GM19035 (cell line): ENCODE data around the gene PIGN.
"Not testable (repeated sequence)": the region's sequence is repeated elsewhere in the genome, so short reads cannot be mapped to it uniquely, and the experiment has no call there.

ENCODE experiments used
- ATAC-seq: cut with Tn5 transposase; IDR thresholded peaks from one replicate; pipeline ENCODE4 v1.9.1; 2021; ENCODE audit not compliant: unreplicated experiment

PIGN gene

DNA sequence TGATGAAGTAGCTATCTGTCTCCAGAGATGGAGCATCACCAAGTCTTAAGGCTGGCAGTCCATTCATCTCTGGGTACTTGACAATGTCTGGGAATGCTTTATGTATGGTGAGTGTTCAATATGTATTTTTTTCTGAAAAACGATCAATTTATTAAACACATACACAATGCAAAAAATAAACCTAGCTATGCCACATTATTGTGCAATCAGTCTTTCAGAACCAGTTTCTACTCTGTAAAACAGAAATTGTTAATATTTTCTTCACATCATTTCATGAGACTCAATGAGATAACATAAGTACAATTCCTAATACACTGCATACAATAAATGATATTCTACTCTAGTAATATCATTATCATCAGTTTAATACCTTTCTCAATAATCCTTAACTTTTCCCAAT is 122.5 kb downstream of the PIGN start:
- ATAC-seq = no peak

DNA sequence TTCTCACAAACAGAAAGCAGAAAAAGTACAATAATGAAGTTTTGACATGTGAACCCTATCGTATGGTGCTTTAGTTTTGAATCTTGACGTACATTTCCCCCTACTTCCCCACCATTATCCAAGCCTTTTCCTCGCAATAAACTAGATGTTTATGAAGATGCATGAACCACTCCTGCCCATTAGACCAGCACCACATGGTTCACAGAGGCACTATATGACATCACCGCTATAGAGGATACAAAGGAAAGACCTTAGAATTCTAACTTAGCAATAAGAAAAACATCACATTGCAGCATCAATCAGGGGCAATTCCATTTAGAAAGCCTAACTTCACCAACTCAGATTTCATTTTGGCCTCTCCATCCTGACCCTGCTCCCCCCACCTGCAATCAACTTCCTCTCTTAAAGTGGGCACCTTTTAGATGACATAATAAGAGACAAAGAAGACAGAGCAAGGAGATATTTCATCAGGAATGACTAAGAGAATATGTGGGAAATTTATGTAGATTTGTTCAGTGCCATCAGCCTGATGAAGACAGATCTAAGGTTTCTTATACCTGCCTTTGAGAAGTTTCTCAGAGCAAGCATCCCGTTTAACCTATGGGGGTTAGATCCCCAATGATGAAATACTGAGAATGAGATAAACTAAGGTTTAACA is 124.9 kb downstream of the PIGN start:
- ATAC-seq = no peak

DNA sequence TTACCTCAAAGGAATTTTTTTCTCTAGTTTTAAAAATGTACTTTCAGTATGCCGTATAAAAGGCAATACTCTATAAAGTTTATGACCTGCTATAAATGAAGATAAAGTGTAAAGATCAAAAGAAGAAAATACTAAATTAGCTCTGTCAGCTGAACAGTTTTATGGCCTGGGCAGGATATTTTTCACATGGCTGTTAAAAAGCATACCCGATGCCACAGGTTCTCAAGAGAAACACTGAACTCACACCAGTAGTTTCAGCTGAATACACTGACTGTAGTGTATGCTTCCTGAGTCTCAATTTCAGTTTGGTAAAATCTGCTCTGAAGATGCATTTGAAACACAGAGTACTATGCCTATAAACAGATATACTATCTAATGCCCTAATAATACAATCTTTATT is 126.0 kb downstream of the PIGN start:
- no peak for ATAC-seq

DNA sequence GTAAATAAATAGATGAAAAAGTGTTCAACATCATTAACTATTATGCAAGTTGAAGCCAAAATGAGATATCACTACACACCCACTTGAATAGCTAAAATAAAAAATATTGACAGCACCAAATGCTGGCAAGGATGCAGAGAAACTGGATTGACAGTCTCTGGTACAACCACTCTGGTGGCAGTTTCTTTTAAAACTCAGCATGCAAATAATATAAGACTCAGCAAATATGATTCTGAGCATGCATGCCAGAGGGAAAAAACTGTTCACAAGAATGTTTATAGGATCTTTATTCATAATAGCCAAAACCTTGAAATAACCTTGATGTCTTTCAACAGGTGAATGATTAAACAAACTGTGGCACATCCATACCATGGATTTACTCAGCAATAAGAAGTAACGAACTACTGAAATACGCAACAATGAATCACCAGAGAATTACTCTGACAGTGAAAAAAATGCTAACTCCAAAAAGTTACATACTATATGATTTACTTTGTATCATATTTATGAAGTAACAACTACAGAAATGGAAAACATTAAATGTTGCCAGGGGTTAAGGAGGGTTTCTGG is 131.8 kb downstream of the PIGN start:
- ATAC-seq = no peak

DNA sequence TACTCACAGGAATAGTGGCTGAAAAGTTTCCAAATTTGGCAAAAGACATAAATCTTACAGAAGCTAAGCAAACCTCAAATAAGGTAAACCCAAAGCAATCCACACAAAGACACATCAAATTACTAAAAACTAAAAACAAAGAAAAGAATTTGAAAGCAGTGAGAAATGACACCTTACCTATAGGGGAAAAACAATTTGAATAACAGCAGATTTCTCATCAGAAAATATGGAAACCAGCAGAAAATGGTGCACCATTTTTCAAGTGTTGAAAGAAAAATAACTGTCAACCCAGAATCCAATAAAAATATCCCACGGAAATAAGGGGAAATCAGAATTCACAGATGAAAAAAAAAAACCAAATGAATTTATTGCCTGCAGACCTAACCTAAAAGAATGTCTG is 138.6 kb downstream of the PIGN start:
- no peak for ATAC-seq

DNA sequence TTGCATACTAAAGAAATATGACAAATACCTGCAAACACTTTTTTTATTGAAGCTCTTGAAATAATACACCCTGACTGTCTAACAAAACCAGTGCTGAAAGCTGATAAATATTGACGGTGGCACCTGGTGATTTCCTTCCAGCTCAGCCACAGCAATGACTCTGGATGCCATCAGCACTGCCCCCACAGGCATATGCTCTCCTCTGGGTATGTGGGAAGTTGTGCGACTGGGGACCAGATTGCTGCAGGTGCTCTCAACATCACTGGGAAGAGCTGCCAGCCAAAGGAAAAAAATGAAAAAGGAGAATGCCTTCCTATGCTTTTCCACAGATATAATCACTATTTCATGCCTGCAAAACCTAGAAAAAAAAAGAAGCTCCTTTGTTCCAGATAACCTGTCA is 141.5 kb downstream of the PIGN start:
- ATAC-seq = no peak

DNA sequence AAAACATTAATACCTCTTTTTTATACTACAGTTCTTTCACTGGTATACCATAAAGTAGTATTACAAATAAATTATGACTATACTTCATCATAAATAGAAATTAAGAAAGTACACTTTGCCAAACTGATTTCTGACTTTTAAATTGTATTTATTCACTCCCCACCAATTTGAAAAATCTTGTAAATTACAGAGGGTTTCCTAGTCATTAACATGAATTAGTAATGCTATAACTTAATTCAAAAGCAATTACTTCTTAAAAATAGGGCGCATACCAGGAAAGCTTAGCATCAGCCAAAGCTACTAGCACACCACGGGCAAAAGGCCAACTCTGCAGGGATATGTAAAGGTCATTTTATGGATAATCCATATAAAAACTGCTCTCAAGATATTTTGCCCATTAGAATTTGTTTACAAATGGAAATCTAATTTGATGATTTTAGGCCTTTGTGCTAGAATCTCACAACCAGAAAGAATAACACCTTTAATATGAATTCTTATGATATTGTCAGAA is 142.3 kb downstream of the PIGN start:
- ATAC-seq = no peak

DNA sequence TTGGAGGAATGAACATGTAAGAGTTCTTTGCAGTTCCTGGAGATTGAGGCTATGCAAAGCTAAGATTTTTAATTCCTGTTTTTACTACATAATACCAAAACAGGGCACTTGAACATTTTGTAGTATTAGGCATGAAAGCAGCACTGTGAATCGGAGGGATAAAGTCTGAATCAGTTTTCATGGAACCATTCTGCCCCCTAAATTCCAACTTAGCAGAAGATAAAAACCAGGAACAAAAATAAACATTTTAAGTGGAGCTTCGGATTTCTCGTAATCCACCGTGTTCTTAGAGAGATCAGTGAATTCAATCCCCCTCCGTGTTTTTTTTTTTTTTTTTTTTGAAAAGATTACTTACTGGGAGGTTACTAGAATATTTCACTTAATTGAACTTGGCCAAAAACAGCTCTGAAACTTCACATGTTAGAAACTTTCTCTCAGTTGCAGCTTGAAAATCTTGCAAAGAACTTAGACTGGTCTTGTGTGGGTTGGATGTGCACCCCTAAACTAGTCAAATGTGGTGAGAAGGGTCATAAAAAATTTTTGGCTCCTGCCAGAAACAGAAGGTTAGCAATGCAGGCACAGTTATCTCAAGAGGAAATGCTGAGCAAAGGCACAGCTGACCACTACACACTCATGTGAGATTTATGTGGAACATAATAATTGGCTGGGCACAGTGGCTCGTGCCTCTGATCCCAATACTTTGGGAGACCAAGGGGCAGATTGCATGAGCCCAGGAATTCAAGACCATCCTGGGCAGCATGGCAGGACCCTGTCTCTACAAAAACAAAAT is 148.7 kb downstream of the PIGN start:
- no peak for ATAC-seq

DNA sequence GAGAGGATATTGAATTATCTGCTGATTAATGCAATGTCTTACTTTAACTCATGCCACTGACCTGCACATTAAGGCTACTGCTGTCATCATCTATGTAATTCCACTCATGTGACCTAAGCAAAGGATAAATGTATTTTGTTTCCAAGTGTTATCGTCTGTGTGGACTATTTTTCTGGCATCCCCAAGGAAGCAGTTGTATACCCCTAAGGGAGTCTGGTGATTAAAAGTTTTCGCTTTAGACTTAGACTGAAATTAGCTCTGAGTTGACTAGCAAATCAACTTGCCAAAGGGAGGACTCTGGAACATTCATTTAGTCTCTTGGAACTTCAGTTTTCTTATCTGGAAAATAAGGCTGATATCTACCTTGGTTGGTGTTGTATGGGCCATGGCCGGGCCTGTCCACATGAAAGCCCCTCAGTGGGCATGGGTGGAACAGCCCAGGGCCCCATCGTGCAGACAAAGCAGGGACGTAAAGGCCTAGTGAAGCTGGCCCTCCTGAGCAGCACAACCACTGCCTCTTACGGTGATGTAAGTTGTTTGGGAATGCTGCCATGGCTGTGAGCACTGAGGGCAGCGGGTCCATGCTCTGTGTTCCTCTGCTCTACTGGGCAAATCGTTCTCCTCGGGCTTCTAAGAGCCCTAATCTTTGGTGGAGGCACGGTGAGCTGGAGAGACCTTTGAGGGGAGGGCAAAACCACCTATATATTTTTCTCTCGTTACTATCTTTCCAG is 149.7 kb downstream of the PIGN start:
- ATAC-seq = no peak

DNA sequence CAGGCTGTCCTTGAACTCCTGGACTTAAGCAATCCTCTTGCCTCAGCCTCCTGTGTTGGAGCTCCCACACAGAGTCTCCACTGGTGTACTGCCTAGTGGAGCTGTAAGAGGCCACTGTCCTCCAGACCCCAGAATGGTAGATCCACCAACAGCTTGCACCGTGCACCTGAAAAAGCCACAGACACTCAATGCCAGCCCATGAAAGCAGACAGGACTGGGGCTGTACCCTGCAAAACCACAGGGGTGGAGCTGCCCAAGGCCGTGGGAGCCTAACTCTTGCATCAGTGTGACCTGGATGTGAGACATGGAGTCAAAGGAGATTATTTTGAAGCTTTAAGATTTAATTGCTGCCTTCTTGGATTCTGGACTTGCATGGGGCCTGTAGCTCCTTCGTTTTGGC is 152.6 kb downstream of the PIGN start:
- ATAC-seq = not testable (repeated sequence)

DNA sequence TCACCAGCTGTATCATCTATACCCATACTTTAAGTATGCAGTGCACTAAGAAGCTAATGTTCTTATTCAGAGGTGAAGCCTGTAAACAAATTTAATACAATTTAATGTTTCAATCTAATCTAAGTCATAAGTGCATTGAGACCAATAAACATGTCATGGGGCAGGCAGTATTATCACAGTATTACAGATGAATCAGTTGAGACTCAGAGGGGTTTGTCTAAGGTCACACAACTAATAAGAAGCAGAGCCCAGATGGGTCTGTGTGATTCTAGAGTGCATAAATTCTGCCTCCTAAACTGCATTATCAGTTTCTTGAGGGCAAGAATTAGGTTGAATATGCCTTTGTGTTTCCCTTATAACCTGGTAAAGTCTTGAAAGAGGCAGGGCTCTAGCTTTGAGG is 153.1 kb downstream of the PIGN start:
- ATAC-seq = no peak

DNA sequence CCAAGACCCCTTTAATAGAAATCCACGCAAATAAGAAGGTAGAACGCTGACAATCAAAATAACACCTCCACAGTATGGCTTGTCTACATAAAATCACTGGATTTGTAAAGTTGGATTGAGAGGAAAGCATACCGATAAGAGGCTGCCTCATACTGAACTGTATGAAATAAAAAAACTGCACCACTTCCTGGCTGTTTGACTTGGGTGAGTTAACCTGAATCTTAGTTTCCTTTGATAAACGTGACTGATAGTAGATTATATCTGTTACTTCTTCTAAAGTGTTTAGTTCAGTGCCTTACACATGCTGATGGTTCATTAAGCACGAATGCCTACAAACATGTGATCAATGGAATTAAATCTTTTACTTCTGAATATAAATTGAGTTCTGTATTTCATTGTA is 153.6 kb downstream of the PIGN start:
- ATAC-seq = no peak

DNA sequence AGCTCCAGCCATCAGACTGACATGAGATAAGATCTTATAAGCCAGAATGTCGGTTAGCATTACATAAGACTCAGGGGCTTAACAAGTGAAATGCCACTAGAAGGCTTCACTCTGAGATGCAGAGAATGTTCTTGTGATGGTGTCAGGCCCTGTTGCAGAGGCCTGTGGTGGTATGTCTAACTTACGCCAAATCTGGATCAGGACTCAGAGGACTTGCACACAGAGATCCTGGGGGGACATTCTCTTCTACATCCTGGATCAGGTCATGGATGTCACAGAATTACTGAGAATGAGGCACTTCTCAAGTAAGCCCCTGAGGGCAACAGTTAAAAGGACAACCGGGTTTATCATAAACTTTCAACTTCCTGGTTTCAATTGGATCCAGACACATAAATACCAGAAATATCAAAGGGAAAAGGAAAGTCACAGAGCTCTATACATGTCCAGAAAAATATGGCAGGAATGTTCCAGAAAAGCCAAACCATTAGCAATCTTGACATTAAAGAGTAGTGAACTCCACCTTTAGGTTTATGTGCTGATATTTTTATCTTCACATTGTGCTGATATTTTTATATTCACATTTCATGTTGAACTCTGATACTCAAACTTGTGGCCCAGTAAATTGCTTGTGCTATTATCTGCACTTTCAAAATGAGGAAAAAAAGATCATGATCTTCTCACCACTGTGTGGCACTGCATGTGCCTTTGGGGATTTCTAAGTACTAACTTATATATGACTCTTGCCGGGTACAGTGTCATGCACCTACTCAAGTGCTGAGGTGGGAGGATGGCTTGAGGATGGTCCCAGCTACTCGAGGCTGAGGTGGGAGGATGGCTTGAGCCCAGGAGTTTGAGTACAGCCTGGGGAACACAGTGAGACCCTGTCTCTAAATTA is 156.5 kb downstream of the PIGN start:
- no peak for ATAC-seq

DNA sequence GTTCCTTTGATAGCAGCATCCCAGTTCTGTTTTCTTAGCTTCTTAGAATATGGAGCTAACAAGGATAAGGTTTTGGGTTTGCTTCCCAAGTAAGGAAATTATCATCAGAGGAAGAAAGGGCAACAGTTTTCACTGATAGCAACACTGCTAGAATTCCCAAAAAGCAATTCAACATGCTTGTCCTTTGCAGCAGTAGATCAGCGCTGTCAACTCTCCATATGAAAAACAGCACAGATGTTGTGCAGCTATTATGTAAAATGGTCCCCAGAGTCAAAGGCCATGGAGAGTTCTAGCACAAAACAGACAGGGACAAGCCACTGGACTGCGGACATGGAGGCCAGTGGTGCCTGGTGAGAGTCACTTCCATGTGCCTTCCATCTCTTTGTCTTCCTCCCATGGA is 158.1 kb downstream of the PIGN start:
- ATAC-seq = no peak

DNA sequence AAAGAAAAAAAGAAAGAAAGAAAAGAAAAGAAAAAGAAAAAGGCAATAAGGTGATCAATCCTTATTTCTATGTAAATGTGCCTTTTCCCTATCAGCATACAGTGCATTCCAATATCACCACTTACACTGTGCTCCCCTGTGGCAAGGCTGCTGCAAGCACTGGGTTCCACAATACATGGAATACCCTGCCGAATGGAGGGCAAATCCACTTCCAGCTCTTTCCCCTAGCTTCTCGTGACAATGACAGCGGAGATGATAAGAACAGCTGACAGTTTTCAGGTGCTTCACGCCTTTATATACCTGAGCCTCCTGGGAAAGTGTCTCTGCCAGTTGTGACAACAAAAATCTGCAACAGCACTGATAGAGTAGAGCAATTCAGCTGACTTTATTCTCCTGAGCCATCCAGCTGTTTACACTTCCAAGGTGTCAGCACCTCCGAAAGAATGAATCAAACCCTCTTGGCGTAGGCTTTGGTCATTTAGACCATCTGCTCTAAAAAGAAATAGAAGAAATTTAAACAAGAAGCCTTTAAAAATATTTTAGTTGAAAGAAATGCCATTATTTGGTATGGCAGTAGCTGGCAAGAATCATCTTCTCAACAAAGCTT is 158.8 kb downstream of the PIGN start:
- ATAC-seq = no peak

DNA sequence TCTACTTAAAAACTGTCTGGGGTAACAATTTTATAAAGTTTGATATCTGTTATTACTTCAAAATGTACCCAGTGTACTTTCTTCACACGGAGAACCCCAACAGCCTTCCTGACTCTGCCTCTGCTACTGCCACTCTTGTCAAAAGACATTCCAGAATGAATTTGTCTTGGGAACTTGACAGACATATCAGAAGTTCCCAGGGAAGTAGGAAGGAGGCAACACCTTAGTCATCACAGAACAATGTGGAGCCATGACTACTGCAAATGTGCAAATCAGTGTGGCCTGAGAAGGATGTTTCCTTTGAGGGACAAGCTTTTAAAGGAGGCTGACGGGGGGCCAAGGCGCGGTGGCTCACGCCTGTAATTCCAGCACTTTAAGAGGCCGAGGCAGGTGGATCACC is 160.3 kb downstream of the PIGN start:
- no peak for ATAC-seq

DNA sequence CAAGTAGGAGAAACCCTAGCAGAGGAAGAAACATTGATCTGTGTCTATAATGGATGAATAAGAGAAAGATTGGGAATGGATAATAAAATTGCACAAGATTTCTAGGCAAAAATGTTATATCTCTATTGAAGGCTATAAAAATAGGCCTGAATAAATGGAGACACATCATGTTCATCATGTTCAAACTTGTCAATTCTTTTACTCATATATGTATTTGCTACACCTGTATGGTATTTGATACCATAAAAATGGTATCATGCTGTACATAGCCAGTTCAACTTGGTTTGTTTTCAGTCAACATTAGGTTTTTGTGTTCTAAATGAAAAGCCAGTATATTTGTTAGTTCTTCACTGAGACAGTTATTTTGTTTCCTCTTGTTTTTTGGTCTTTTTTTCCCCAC is 161.9 kb downstream of the PIGN start:
- ATAC-seq = no peak

DNA sequence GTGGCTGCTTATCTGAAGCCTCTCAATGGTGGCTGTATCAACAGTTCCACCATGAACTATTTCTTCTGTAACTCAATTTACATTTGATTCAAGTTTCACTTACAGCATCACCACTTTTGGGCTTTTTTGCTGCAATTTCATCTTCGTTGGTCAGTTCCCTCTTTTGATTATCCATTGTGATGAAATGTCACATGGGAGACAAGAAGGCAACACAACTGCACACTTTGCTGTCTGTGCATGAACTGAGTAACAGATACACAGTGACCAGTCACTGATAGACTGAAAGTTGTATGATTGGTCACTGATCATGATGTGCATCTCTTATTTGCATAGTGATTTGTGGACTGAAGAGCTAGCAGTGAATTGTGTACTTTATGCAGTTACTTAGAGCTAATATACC is 163.3 kb downstream of the PIGN start:
- no peak for ATAC-seq

DNA sequence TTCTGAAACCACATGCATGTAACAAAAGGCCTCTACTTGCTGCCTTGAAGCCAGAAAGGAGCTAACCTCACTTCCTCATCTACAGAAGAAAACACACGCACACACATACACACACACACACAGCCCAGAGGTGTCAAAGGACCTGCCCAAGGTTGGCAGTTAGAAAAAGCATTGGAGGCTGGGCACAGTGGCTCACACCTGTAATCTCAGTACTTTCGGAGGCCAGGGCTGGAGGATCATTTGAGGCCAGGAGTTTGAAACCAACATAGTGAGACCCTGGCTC is 168.2 kb downstream of the PIGN start:
- ATAC-seq = no peak

DNA sequence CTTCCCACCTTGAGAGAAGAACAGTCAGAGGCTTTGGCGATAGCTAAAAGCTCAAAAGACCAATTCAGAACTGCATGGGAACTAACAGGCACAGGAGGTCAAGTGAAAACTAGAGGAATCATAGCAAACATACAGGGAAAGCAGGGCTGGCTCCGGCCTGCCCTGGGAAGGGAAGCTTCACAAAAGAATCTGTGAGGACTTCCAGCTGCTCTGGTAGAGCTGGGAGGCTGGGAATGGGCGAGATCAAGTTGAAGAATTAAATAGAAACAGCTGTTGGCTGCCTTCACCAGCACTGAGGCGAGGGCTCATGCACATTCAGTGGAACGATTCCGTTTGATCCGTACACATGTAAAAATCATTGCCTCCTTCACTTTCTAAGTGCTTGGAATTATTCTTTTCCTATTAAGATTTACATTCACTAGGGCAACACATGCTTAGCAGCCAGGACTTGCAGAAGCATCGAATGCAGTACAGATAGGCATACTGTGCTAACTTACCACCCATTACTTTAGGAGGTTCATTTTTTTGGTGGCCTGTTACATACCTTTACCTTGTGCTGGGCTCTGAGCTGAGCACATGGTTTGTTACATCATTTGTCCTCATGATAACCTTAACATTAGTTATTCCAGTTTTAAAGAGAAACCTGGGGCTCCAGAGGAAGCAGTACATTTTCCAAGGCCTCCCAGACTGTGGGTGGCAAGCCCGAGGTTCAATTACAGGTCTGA is 168.7 kb downstream of the PIGN start:
- ATAC-seq = no peak
